GM18907 (cell line): Measurements from ENCODE around the gene PARP11.

Experiments
- ATAC-seq: cut with Tn5 transposase; IDR thresholded peaks from one replicate; pipeline ENCODE4 v1.9.1; 2021; ENCODE audit warnings: mild to moderate bottlenecking, moderate library complexity; ENCODE audit not compliant: unreplicated experiment

PARP11 gene

GRCh38 chr12:3872800-3873636 lies at the start of gene PARP11:
TSS of gene PARP11 (minus strand) at chr12:3873399. CDS start at chr12:3873229, 170 bp downstream.
- peak; percentile 95 for ATAC-seq

GRCh38 chr12:3922033-3922432 lies 48.8 kb upstream of the PARP11 start:
- ATAC-seq, result no peak

GRCh38 chr12:3921526-3921925 lies 48.3 kb upstream of the PARP11 start:
- no peak for ATAC-seq

DNA sequence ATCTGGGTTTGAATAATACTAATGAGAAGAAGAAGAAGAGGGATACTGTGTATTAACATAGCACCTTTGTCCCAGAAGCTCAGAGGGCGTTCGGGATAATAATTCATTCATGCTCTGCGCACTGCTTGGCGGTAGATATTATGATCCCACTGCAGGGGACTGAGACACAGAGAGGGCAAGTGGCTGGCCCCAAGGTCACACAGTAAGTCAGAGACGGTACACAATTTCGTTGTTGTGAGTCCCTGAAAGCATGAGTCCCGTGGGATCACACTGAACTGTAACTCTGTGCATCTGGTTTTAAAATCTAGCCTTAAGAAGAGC lies 47.9 kb upstream of the PARP11 start:
- ATAC-seq, result no peak

DNA sequence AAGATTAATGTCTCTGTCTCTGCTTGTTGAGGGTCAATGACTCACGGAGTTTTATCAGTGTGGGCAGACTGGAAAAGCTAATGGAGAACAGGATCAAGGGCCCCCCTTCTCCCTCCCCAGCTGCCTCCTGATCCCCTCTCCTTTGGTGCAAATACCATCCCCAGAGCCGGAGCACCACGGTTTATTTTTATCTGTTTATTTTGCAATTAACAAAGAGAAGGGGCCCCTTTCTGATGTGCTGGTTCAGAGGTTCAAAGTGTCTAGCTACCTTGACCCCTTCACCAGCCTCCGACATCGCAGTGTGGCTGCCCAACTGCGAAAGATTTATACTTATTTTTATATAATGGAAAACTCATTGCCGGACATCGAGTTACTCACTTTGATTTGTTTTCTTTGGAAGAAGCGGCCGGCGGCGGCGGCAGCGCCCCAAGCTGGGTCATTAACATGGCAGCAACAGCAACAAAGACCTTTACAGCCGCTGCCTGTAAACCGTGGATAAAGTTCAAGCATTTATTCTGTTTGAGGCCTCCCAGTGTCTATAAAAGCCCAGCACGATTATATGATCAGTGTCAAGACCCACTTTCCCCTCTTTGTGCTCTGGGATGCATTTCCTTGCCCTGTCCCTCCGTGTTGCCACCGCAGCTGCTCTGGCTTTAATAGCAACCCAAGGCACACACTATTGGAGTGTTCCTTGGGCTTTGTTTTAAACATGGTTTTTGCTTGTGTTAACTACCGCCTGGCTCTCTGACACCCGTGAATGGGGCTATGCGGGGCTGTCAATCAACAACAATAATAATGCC lies 47.4 kb upstream of the PARP11 start:
- ATAC-seq, result no peak

DNA sequence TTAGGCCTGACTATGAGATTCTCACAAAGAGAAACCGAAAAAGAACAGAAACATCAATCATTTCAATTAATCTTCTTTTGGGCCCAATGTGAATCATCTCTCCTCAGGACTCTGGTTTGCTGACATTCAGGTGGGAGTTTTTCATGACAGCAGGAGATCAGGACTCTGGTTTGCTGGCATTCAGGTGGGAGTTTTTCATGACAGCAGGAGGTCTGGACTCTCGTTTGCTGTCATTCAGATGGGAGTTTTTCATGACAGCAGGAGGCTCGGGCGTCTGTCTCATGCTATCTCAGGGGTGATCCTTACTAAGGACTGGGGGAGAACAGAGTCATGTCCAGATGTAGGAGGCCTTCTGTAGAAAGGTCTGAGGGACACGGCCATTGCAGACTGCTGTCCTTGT lies 40.1 kb upstream of the PARP11 start:
- no peak for ATAC-seq

- no peak for ATAC-seq
Observed at GRCh38 chr12:3912863-3913262, 39.7 kb upstream of the PARP11 start.

DNA sequence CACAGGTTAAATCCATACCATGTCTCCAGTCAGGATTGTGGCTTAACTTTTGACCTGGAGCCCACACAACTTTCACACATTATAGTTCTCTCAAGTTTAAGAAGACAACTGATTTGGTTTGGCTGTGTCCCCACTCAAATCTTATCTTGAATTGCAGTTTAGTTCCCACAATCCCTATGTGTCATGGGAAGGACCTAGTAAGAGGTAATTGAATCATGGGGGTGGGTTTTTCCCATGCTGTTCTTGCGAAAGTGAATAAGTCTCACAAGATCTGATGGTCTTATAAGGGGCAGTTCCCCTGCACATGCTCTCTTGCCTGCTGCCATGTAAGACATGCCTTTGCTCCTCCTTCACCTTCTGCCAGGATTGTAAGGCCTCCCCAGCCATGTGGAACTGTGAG lies 38.2 kb upstream of the PARP11 start:
- no peak for ATAC-seq

DNA sequence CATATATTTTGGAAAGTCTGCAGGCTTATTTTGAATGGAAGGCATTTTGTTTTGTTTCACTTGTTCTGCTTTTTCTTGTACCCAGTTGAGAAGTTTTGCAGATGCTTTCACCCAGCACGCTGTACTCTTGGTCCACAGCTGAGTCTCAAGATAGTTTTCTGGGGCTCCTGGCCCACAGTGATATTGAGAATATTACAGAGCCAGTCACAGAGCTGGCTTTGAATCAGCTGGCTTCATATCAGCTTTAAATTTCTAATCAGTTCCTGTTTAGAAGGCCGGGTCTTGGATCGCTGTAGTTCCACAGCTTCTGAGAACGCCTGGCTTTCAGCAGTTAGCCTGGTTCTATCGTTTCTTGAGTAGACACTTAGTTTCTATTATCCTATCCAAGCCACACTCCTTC lies 32.5 kb upstream of the PARP11 start:
- ATAC-seq, result no peak

DNA sequence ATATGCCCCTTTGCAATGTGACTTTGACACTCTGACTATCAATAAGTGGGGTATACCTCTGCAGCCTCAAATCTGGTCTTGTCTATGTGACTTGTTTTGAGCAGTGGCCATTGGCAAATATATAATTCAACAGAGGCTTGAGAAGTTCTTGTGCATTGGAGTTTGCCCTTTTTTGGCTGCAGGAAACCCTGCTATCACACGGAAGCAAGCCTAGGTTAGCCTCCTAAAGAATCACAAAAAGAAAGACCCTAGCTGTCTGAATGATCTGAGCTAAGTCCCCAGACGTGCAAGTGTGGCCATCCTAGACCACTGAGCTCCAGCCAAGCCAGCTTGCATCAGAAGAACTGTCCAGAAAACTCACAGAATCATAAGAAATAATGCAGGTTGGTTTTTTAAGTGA lies 31.8 kb upstream of the PARP11 start:
- no peak for ATAC-seq

- ATAC-seq, result no peak
Observed at GRCh38 chr12:3902921-3903320, 29.7 kb upstream of the PARP11 start.

DNA sequence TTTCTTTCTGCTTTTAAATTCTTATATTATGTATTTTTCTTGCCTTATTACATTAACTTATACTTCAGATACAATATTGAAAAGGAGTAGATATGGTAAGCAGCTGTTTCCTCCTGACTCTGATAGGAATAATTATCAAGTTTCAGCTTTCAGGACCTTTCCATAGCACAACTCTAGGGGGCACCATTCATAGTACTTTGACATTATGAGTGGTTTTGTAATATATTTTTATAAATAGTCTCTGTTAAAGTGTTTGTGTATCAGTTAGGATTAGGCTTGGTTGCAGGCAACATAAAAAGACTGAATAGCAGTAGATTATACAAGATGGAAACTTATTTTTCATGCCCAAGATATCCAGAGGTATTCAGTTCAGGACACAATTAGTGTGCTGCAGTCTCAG lies 27.9 kb upstream of the PARP11 start:
- no peak for ATAC-seq

GRCh38 chr12:3898756-3899155 lies 25.6 kb upstream of the PARP11 start:
- no peak for ATAC-seq

GRCh38 chr12:3897371-3897971 lies 24.3 kb upstream of the PARP11 start:
- ATAC-seq, result no peak

GRCh38 chr12:3896801-3897351 lies 23.7 kb upstream of the PARP11 start:
- ATAC-seq, result no peak

GRCh38 chr12:3896356-3896755 lies 23.2 kb upstream of the PARP11 start:
- ATAC-seq, result no peak

- no peak for ATAC-seq
Observed at GRCh38 chr12:3892631-3893030, 19.4 kb upstream of the PARP11 start.

- no peak for ATAC-seq
Observed at GRCh38 chr12:3891201-3891600, 18.0 kb upstream of the PARP11 start.

DNA sequence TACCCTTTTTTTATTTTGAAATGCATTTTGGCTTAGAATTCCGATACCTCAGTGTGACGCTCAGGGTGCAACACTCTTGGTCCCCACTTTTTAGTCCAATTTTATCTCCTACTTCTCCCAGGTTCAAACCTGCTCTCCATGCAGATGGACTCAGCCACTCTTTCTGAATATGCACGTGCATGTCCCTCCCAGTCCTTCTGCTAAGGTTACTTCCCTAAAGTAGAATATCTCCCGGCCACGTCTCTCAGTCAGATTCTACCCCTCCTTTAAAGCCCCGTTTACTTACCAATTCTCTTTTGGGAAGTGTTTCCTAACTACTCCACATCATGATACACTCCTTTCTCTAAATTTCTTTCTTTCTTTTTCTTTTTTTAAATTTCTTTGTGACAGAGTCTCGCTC lies 15.5 kb upstream of the PARP11 start:
- ATAC-seq, result no peak

DNA sequence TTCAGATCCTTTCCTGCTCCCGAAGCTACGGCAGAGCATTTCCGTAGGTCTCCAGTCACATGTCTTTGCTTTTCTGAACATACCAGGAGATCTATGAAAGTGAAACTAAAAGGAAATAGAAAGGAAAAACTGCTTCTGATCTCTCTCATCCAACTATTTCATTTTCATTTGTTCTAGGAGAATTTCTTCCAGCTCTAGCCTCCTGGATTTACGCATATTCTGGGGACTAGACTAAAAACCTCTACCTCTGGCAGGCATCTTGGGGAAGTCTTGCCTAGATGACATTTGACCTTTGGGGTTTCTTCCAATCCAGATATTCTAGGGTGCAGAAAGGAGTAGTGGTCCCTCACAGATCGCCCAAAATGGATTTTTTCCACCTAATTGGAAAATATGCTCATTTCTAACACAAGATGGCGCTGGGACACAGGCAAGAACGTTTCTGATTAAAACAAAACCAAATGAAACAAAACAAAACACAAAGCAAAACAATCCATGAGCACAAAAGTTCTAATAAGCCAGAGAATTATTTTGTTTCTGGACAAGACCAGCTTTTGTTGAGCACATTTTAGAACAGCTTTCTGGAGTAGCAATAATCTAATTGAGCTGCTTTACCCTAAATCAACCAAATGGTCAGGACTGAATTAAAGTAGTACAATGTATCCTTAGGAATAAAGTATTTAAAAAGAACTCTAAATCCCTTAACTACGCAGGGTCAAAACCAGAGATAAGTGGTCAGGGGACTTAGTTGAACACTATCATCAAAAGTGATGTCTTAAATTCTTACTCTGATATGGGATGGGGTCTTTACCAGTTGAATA lies 12.3 kb upstream of the PARP11 start:
- no peak for ATAC-seq

GRCh38 chr12:3884671-3885070 lies 11.5 kb upstream of the PARP11 start:
- ATAC-seq, result no peak
